ENCODE measurements around the gene HIVEP2.

The HIVEP2 gene

DNA sequence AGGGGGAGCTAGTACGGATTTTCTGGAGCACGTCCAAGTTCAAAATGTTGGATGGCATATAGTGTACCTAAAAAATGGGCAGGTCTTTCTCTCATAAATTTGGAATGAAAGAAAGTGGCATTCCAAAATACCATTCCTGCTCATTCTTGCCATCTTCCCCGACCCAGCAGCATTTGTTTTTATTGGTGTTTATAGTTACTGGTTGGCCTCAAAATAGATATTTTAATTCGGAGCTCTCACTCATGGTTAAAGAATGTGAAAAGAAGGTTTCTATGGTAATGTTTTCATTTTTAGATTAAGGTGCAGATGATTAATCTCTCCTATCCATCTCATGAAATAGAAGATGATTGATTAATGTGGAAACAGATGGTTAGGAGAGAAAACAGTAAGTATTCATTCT is 204.5 kb downstream of the HIVEP2 start:
- DNase-seq (ENCODE audit: low read depth, low spot score) = no peak

DNA sequence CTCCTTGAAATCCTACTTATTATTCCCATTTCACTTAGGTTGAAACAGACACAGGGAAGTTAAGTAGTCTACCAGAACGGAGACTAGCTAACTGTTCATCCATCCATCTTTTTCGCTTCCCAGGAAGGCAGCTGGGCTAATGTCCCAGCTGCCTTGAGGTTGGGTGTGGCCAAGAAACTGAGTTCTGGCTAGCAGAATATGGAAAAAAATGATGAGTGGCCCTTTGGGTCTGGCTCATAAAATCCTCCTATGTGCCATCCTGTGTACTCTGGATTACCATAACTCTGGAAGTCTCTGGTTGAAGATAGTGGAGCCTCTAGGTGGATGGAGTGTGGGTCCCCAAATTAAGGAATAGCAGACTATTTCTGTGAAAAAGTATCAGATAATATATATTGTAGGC is 206.2 kb downstream of the HIVEP2 start:
- DNase-seq (ENCODE audit: low read depth, low spot score) = no peak

DNA sequence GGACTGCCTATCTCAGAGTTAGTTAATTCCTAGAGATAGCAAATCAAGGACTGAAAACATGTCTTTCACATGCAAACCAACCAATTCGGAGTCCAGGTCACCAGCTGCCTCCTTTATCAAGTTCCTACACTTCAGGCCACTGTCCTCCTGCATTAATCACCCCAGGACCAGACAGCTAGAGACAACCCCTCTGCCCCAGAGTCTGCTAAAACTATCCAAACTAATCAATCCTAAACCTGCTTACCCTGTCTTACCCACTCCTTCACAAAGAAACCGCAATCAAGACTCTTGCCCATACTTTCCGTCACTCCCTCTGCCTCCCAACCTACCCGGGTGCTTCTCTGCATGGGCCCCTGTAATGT is 207.0 kb downstream of the HIVEP2 start:
- no peak for DNase-seq (ENCODE audit: low read depth, low spot score)

DNA sequence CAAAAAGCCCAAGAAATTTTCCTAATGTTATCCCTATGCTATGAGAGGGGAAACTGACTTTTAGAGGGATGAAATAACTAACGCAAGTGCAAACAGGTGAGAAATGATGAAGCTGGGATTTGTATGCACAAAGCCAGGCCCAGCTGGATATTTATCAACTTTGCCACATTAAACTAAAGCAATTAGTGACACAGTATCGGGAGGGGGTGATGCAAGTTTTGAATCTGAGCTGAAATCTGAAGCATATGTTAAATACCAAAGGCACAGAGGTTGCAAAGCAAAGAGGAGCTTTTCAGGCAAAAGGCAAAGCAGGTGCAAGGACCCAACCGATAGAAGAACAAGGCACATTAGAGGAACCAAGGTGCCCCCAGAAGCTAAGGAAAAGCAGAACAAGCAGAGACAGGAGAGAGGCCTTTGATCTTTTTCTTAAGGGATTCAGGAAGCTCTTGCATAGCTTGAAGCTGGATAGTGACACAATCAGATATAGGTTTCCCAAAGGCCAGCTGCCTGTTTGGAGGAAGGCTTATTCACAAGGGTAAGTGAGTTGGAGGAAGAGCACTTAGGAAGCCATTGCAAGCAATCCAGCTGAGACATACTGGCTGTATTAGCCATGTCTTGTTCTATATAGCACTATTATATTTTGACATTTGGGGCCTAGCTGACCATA is 207.5 kb downstream of the HIVEP2 start:
- no peak for DNase-seq (ENCODE audit: low read depth, low spot score)

DNA sequence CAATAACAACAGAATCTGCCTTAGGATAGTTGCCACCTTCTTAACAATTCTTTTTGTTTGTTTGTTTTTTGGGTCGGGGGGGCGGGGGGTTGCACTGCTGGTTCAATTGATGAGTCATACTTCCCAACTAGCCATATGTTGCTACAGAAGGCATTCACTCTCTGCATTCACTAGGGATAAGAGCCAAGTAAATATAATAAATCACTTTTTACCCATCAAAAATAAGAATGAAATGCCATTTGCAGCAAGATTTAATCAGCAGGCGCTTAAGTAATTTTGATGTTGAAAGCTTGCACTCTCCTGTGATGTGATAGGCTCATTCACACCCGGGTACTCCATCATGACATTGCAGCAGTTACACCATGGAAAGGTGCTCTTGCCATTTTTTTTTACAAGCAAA is 209.8 kb downstream of the HIVEP2 start:
- no peak for DNase-seq (ENCODE audit: low read depth, low spot score)

DNA sequence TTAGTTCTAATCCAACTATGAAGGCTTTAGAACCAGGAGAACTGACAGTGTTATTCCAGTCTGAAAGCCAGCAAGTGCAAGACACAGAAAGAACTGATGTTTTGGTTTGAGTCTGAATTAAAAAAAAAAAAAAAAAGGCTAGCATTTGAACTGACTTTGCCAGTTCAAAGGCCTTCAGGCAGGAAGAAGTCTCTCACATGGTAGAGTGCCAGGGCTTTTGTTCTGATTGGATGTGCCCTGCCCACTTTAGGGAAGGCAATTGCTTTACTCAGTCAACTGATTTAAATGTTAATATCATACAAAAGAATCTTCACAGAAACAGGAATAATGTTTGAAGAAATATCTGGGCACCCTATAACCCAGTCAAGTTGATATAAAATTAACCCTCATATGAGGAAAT is 212.2 kb downstream of the HIVEP2 start:
- no peak for DNase-seq (ENCODE audit: low read depth, low spot score)

DNA sequence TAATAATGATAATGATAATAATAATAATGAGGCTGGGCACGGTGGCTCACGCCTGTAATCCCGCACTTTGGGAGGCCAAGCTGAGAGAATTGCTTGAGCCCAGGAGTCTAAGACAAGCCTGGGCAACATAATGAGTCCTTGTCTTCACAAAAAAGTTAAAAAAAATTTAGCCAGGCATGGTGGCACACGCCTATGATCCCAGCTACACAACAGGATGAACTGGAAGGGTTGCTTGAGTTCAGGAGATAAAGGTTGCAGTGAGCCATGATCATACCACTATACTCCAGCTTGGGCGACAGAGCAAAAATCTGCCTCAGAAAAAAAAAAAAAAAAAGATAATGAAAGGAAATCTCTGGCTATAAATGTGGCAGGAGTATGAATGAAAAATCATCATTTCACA is 213.4 kb downstream of the HIVEP2 start:
- DNase-seq (ENCODE audit: low read depth, low spot score) = no peak

DNA sequence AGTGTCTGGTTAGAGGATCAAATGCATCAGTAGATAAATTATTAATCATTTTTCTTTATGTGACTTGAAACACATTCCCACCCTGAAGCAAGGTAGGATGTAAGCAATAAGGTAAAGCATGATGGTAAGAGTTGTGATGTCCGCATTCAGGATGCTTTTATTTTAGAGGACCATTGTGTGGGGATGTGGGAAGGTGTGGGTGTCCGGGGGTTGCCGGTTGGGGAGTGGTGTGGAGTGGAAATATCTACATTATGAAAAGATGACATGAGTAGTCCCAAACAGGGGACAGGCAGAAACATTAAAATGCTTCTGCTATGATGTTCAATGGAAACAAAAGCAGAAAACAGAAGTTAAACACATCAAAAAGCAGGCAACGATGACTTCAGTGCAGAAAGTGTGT is 215.4 kb downstream of the HIVEP2 start:
- DNase-seq (ENCODE audit: low read depth, low spot score) = no peak

DNA sequence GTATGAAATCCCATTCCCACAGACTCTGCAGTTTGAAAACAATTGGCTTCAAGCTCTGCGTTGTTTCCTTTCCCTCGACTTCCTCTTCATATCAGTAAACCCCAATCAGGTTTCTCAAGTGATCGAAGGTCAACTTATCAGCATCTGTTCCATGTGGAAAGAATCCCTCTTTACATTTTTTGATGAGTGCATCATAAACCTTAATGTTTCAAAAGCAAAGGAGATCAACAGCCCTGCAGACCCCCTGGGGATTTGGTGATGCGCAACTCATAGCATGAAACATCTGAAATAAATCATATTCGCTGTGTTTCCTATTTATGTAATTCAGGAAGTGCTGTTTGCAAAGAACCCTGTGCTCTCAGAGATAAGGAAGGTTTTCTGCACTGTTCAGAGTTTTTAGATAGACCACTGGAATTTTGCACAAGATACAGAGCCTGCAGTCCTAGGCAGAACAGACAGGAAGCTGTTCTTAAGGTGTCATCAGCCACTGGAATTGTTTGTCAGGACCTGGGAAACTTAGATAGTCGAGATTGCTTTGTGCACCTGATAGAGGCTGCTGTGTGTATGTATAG is 216.0 kb downstream of the HIVEP2 start:
- DNase-seq (ENCODE audit: low read depth, low spot score) = no peak

DNA sequence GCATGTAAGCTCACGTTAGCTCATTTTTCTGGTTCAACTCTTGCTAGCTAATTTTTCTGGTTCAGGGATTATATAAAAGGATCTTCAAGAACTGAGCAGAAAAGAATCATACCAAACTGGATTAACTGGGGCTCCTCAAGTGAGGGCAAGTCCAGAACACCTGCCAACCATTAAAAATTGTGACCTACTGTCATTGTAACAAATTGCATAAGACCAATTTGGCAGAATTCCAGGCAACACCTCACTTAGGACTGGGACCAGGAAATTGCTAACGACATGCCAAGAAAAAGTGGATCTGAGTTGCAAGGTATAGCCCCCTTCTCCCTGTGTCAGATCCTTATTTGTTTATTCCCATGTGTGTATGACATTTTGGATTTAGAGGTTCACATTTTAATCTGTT is 216.6 kb downstream of the HIVEP2 start:
- DNase-seq (ENCODE audit: low read depth, low spot score) = no peak

DNA sequence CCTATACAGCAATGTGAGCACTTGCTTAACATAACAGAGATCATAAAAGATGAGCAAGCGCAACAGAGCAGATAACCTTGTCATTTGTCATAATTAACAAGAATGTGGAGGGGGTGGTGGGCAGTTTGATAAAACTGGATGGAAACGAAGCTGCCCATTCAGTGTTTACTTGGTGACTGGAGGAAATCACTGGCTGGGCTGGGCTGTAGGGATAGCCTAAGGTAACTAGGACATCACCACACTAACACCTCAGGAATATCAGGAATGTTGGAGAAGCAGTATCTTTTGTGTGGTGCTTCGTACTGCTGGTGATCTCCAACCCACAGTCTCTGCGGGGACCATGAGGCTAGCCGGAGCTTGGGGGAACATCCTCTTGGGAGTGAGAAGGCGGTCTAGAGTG is 218.4 kb downstream of the HIVEP2 start:
- DNase-seq (ENCODE audit: low read depth, low spot score) = no peak

DNA sequence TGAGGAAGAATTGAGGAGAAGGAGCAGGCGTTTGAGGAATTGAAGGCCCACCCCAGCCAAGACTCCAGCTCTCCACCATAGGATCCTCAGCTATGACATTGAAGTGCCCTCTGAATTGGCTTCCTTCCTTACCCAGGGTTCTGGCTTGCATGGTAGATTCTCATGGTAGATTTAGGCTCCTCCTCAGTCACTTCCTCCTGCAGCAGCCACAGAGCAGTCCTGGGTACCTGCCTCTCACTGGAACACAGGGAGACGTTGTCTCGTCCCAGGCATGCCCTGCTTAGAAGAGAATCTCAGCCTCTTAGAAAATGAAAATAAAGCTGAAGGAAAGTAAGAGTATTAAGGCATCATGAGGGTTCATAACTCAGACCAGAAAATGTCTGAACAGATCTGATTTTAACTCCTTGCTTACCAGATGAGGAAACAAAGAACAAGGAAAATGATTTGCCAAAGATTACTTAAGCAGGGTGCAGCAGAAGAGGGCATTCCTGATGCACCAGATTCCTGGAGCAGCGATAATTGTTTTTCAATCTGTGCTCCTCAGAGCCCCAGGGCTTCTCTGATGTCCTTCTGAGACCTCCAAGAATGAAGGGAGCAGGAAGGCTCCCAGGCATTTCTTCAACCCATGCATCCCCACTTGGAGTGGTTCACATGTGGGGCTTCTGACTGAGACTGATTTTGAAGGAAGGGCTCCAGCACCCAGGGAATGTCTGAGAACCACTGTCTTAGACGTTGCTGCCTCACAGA is 219.8 kb downstream of the HIVEP2 start:
- no peak for DNase-seq (ENCODE audit: low read depth, low spot score)

DNA sequence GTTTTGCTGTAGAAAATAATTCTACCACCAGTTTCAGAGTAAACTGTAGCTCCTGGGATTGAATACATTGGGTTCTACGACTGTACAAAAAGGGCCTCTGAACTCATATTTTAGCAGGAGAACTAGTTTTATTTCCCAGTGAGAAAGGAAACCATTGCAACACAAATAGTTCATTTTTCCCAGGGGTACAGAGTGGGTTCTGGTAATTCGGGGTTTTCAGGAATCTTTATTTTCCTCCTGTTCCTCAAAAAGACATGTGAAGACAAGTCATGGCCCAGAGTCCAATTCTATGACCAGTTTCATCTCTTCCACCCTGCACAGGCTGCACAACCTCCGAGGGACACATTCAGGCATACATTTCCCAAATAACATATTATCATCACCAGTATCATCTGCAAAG is 222.1 kb downstream of the HIVEP2 start:
- DNase-seq (ENCODE audit: low read depth, low spot score) = no peak

DNA sequence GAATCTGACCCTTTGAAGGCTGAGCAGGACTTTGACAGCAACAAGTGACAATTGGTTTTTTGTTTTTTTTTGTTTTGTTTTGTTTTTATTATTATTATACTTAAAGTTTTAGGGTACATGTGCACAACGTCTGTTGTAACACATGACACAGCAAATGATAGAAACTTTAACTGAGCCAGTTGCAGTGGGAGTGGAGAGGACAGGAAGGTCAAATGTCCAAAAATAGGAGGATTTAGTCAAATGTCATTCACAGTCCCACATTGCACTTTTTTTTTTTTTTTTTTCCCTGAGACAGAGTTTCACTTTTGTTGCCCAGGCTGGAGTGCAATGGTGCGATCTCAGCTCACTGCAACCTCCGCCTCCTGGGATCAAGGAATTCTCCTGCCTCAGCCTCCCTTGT is 223.0 kb downstream of the HIVEP2 start:
- DNase-seq (ENCODE audit: low read depth, low spot score) = no peak

DNA sequence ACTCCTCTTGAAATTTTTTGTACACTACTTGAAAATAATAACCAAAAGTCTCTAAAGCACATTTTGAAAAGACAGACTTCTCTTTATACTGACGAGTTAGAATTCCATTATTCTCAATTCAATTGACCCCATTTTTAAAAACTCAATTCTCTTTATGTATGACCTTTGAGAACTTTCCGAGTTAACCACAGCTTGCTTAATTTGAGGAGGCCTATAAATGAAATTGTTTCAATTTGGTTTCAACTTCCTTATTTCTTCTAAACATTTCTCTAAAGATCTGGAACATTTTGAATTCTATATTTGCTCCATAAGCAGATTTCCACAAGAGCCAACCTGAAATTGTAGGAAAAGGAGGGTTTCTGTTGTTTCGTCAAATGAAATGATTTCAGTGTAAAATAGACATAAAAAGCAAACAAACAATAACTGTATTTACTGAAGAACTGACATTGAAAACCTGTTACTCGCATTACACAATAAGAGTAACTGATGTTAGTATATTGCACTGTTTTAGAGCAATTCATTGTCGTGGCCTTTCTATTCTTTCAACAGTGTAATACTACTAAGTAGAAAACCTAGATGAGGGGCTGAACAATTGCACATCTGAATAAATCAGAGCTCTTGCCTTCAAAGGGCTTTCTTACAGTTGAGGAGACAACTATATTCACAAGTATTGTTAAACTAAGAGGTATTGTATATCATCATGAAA is 223.6 kb downstream of the HIVEP2 start:
- DNase-seq (ENCODE audit: low read depth, low spot score) = no peak

DNA sequence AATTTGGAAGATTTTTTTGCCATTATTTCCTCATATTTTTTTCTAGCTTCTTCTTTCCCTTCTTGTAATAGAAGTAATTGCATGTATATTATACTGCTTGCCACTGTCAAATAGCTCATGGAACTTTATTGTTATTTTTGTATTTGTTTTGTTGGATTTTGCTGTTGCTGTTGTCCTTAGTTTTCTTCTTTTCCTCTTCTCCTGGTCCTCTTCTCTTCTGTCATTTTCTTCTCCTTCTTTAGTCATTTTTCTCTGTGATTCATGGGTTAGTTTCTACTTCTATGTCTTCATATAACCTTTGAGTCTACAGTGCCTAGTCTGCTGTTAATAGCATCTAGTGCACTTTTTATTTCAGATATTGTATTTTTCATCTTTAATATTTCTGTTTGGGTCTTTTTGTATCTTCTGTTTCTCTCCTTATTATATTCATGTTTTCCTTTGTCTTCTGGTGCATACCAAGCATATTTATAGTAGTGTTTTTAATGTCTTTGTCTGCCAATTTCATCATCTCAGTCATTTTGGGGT is 226.2 kb downstream of the HIVEP2 start:
- DNase-seq (ENCODE audit: low read depth, low spot score) = no peak

DNA sequence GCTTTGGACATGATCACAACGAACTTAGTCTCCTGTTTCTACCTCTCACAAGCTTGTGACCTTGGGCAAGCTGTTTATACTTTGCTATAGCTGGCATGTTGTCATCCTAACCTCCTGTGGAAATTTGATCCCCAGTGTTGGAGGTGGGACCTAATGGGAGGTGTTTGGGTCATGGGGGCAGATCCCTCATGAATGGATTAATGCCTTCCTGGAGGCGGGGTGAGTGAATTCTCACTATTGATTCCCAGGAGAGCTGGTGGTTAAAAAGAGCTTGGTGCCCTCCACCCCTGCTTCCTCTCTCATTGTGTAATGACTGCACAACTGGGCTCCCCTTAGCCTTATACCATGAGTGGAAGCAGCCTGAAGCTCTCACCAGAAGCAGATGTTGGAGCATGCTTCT is 228.9 kb downstream of the HIVEP2 start:
- no peak for DNase-seq (ENCODE audit: low read depth, low spot score)

DNA sequence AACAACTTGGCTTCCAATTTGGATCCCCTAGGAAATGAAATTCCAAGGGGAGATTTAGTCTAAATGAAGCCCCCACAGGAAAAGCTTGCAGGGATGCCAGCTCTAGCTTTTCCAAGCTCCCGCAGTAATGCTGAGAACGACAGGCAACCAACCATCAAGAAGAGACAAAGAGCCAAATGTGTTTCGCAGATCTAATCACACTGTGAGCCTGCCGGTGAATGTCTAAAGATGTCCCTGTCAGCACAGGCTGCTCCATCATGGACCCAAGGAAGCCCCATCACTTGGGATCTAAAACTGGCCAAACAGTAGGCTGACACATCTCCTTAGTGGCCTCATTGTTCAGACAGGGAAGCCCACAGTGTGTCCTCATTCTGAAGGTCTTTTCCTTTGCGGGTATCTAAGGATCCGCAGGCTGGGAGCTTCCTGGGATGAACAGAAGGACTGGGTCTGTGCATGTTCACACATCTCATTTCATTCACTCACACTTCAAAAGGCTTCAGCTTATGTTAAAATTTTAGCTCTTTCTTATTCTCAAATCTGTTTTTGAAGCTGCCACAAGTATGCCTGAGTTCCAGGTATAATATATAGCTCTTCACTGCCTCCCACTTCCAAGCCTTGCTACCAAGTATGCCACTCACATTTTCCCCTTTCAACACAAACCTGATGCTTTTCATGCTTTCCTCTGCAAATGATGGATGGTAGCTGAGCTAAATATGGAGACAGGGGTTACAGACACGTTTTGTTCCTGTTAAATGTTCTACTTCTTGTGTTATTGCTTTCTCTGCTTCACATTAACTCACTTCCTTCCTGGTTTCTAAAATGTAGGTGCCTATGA is 229.8 kb downstream of the HIVEP2 start:
- DNase-seq (ENCODE audit: low read depth, low spot score) = no peak

DNA sequence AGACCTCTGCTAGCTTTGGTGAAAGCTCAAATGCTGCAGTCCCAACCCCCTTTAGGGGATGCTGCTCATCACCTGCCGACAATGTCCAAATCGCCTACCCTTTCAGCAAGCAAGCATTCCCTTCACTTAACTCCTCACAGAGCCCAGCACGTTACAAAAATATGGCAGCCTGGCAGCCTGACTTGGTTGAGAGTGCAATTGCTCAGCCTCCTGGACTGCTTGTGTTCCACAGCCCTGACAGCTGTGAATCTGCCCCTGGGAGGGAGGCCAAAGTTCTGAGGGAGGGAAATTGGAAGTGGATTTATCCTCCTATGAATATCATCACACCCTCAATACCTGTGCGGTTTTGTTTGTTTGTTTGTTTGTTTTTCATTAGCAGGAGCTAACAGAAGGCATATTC is 231.0 kb downstream of the HIVEP2 start:
- no peak for DNase-seq (ENCODE audit: low read depth, low spot score)

DNA sequence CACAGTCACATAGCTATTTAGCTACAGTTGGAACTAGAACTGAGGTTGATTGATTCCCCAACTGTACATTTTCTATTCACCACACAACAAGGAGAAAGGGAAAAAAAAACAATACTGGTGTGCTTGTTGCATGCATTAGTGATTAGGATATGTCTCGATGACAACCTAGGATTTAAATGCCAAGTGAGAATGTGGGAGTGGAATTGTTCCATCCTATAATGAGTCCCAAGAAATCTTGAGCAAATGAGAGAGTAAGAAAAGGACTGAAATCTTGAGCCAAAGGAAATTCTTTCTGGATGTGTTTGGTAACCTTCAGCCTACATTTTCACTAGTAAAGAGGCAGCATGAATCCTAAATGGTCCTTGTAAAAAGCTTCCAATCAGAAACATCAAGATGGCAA is 232.7 kb downstream of the HIVEP2 start:
- DNase-seq (ENCODE audit: low read depth, low spot score) = no peak

DNA sequence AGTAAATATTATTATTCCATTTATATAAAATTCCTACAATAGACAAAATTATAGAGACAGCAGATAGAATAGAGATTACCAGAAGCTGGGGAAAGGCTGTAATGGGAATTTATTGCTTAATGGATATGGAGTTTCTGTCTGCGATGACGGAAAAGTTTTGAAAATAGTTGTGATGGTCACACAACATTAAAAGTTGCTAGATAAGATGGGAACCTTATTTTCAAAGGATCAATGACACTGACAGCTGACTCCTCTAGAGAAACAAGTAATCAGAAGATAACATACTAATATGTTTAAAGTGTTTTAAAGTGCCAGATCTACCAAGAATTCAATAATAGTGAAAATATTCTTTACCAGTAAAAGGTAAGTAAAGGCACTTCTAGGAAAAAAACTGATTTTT is 236.3 kb downstream of the HIVEP2 start:
- DNase-seq (ENCODE audit: low read depth, low spot score) = no peak

DNA sequence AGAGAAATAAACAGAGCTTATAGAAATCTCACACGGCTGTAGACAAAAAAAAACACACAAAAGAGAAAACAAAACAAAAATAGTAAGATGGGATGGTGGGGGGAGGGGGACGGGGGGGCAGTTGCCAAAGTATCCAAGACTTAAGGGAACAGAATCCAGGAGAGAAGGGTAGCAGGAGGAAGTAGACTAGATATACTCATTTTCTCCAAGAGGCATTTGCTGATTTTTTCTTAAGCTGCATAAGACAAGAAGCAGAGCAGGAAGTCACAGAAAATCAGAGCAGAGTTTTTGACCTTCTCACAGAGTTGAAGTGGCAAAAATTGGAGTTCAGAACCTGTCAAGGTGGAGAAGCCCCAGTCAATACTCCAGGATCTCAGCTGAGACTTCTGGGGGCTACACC is 237.7 kb downstream of the HIVEP2 start:
- DNase-seq (ENCODE audit: low read depth, low spot score) = no peak

All from activated naive CD8-positive, alpha-beta T cell treated with anti-CD3 and anti-CD28 coated beads, Interleukin-2, amount 50 U/mL, for 16 hours (primary cell).